ENCODE measurements around the gene VRTN. TPM values are rescaled to one million over a fixed set of nuclear protein-coding genes. Genes with fewer than 3 reads are reported as not detected.

The VRTN gene
- total and polyA plus RNA-seq, 2 of the 8 experiments (the other 6 are each of a cell fraction or from before 2014, with no cell fraction given) = 133 to 148 TPM

DNA sequence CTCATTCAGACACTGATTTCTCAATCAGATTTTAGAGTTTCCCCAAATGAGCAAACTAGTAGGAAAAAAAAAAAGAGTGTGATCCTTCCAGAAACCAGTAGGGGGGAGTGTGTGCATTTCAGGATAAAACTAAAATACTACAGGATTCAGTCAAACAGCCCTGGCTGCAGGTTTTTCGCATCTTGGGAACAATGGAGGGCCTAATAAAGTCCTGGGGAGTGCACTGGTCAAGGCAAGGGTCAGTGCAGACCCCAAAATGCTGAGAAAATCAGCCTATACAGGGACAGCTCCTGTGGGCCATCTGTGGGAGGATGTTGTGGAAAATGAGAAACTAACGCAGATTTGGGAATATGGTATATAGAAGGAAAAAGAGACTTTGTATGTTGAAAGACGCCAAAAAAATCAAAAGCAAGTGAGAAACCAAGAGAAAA, 23.3 kb upstream of the VRTN start:
- ChIA-PET CTCF (ENCODE audit: partially characterized antibody) (interaction anchor here (0.6 to 6.5 kb wide), 29 partner anchors 9 to 527 kb away, joined by 3 to 77 read pairs (median 6); partner anchors contain the start of genes ABCD4 and VRTN), POLR2A (ENCODE audit: partially characterized antibody) (interaction anchor here (1.3 to 10.9 kb wide), 8 partner anchors 8 to 106 kb away, joined by 3 to 282 read pairs (median 8); partner anchors contain the start of genes ABCD4 and VRTN)
- Histone ChIP-seq H2BK12ac (ENCODE audit: low read depth, low read length) (peak overlapping the region; percentile 93; the same call in 1 of the 2 replicates), H3K27me3 (replicated peaks in 1 of 4; ENCODE audit: control insufficient read depth in 3 of 4, extremely low read depth in 1 of 4, insufficient read depth in 3 of 4, low read length in 3 of 4) (no peaks in the 10 kb centered on the region), H3K23ac (ENCODE audit: insufficient read length) (no peak overlapping the region), H2BK120ac (replicated peaks; ENCODE audit: low read depth, low read length) (peak overlapping the region; percentile 98), H4K91ac (replicated peaks; ENCODE audit: insufficient read length, low read length) (peak overlapping the region; percentile 98), H3K23me2 (ENCODE audit: low read depth, low read length) (peaks cover 6% of the 10 kb centered on the region), H3K9me3 (ENCODE audit: insufficient read depth in 2 of 2, low read depth in 1 of 2, low read length in 1 of 2) (no peaks in the 10 kb centered on the region), H3K4ac (replicated peaks; ENCODE audit: insufficient read length, low read depth, low read length) (peak overlapping the region; percentile 90), H3K79me2 (ENCODE audit: control insufficient read depth in 1 of 2, insufficient read depth in 2 of 2, low read length in 2 of 2) (no peaks in the 10 kb centered on the region), H2AFZ (ENCODE audit: low read length) (no peak overlapping the region), H3K27ac (ENCODE audit: low read depth, low read length) (peak overlapping the region; percentile 66; the same call in 1 of the 2 replicates), H2AK5ac (ENCODE audit: low read depth, low read length) (peak overlapping the region; percentile 90; the same call in 1 of the 2 replicates), H3K9ac (replicated peaks in 1 of 4; ENCODE audit: extremely low read depth in 1 of 4, low read depth in 3 of 4, low read length in 3 of 4) (0 out of 7 replicates have a peak overlapping the region, but pooled peaks of 1 of the 4 experiments have one; percentile 24), H3K79me1 (ENCODE audit: low read depth, low read length) (no peaks in the 10 kb centered on the region), H4K20me1 (replicated peaks in 1 of 2; ENCODE audit: control insufficient read depth in 1 of 2, insufficient read depth in 2 of 2, low read length in 2 of 2) (no peaks in the 10 kb centered on the region), H3K36me3 (ENCODE audit: control insufficient read depth in 2 of 4, insufficient read depth in 4 of 4, low read length in 3 of 4) (no peaks in the 10 kb centered on the region), H3K18ac (ENCODE audit: extremely low read depth, low read length) (no peak overlapping the region; the same call in none of the 2 replicates), H3K14ac (ENCODE audit: insufficient read length) (no peak overlapping the region), H4K5ac (ENCODE audit: insufficient read length, low read depth, low read length) (peak overlapping the region; percentile 65), H3K4me3 (ENCODE audit: extremely low read depth in 1 of 4, insufficient read depth in 2 of 4, low read depth in 3 of 4, low read length in 4 of 4) (no peak overlapping the region), H2BK5ac (ENCODE audit: low read depth, low read length) (peak overlapping the region; percentile 100; the same call in 1 of the 2 replicates), H3K4me1 (replicated peaks in 1 of 4; ENCODE audit: control insufficient read depth in 3 of 4, insufficient read depth in 4 of 4, low read length in 3 of 4) (peaks cover 16 to 22% (median 19%) of the 10 kb centered on the region in 4 experiments), H3K4me2 (ENCODE audit: insufficient read depth in 1 of 2, low read depth in 2 of 2, low read length in 2 of 2) (peak overlapping the region in 1 of 2 experiments; percentile 70; a peak in 1 of 4 replicates), H4K8ac (ENCODE audit: extremely low read depth, insufficient read depth, low read length) (0 out of 2 replicates have a peak overlapping the region, but pooled peaks have one; percentile 12), H2BK20ac (ENCODE audit: low read length) (peak overlapping the region; percentile 98), H2BK15ac (ENCODE audit: low read length) (no peak overlapping the region), H3K56ac (replicated peaks; ENCODE audit: insufficient read length, low read depth, low read length) (no peak overlapping the region)
- DNase-seq (ENCODE audit: low read depth in 1 of 2, low spot score in 2 of 2) (peak in 1 of 2 experiments; percentile 57), FAIRE-seq (peak; percentile 52)
- 48% methylated on average over 3 of the region's 3 CpGs; no CpG with 5 or more reads in 1 of the 2 experiments for WGBS, 2 experiments (ENCODE audit: extremely low coverage in 1 of 2, insufficient coverage in 1 of 2, insufficient read length in 1 of 2, insufficient replicate concordance in 2 of 2, low coverage in 1 of 2, low lambda C conversion rate in 2 of 2, missing lambda C conversion rate in 1 of 2)
- TF ChIP-seq EP300 (IDR thresholded peaks at IDR 0.05; ENCODE audit: borderline replicate concordance in 1 of 2, low read depth in 2 of 2, low read length in 2 of 2) (no peak), POLR2A (IDR thresholded peaks at IDR 0.05; ENCODE audit: control extremely low read depth in 1 of 2, low read depth in 2 of 2, low read length in 2 of 2) (0 out of 3 replicates have a peak, but pooled peaks of 1 of the 2 experiments have one; percentile 25), POU5F1 (IDR thresholded peaks at IDR 0.05; ENCODE audit: low read depth, low read length) (no peak), KDM4A (IDR thresholded peaks at IDR 0.05; ENCODE audit: low read depth, low read length, severe bottlenecking) (no peak), JUND (IDR thresholded peaks at IDR 0.05; ENCODE audit: low read length) (no peak), SP2 (IDR thresholded peaks at IDR 0.05; ENCODE audit: low read length) (no peak), PHF8 (conservative IDR thresholded peaks at IDR 0.05; ENCODE audit: low read depth, low read length) (no peak)
- TF ChIP-seq, protein P1, sequence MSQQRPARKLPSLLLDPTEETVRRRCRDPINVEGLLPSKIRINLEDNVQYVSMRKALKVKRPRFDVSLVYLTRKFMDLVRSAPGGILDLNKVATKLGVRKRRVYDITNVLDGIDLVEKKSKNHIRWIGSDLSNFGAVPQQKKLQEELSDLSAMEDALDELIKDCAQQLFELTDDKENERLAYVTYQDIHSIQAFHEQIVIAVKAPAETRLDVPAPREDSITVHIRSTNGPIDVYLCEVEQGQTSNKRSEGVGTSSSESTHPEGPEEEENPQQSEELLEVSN (IDR thresholded peaks at IDR 0.05) = no peak
- TF ChIP-seq, protein P2, sequence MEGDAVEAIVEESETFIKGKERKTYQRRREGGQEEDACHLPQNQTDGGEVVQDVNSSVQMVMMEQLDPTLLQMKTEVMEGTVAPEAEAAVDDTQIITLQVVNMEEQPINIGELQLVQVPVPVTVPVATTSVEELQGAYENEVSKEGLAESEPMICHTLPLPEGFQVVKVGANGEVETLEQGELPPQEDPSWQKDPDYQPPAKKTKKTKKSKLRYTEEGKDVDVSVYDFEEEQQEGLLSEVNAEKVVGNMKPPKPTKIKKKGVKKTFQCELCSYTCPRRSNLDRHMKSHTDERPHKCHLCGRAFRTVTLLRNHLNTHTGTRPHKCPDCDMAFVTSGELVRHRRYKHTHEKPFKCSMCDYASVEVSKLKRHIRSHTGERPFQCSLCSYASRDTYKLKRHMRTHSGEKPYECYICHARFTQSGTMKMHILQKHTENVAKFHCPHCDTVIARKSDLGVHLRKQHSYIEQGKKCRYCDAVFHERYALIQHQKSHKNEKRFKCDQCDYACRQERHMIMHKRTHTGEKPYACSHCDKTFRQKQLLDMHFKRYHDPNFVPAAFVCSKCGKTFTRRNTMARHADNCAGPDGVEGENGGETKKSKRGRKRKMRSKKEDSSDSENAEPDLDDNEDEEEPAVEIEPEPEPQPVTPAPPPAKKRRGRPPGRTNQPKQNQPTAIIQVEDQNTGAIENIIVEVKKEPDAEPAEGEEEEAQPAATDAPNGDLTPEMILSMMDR (IDR thresholded peaks at IDR 0.05; ENCODE audit: control extremely low read depth in 1 of 3, insufficient read depth in 1 of 3, low read depth in 1 of 3, low read length in 3 of 3) = peak in 2 of 3 experiments; percentile 50 to 61; a peak in 2 of 4 replicates
